ENCODE data around the gene MVB12B. TPM values are rescaled to one million over a fixed set of nuclear protein-coding genes. Genes with fewer than 3 reads are reported as not detected.

MVB12B gene
- total RNA-seq, 1 experiment from 2014 or later = 5.8 TPM

DNA sequence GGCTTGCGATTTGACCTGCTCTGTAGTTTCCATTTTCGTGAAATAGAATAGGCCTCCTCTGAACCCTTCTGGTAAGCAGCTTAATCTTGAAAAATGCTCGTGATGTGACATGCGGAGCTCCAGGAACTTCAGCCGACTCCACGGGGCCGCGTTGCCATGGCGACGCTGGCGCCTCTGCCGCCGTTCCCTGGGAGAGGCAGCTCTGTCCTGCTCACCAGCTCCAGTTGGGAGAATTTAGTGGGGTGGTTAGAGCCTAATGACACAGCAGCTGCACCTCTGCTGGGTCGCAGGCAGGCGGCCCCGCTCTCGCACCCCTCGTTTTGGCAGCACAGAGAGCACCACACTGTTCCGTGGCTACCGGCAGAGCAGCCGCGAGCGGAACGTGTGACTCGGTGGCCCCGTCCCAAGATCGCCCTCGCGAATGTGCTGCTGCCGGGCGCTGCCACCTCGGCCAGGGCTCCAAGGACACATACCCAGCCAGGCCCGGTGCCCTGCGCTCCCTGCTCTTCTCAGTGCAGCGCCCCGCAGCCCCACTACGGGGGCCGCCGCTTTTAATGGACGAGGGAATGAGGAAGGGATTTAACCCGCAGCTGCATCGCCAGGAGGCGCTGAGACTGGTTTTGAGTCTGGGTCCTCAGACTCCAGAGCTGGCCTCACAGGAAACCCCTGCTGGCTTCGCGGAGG lies 155.9 kb downstream of the MVB12B start:
- no CpG with 5 or more reads among the region's 45 CpGs for WGBS (ENCODE audit: extremely low coverage, insufficient read length, low lambda C conversion rate)
- no peaks in the 10 kb centered on the region; a peak in 1 of 7 replicates for H3K36me3 Mint-ChIP-seq (ENCODE audit: insufficient read depth in 1 of 3, low read depth in 3 of 3)
- TF ChIP-seq, protein P1, sequence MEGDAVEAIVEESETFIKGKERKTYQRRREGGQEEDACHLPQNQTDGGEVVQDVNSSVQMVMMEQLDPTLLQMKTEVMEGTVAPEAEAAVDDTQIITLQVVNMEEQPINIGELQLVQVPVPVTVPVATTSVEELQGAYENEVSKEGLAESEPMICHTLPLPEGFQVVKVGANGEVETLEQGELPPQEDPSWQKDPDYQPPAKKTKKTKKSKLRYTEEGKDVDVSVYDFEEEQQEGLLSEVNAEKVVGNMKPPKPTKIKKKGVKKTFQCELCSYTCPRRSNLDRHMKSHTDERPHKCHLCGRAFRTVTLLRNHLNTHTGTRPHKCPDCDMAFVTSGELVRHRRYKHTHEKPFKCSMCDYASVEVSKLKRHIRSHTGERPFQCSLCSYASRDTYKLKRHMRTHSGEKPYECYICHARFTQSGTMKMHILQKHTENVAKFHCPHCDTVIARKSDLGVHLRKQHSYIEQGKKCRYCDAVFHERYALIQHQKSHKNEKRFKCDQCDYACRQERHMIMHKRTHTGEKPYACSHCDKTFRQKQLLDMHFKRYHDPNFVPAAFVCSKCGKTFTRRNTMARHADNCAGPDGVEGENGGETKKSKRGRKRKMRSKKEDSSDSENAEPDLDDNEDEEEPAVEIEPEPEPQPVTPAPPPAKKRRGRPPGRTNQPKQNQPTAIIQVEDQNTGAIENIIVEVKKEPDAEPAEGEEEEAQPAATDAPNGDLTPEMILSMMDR (conservative IDR thresholded peaks at IDR 0.05) = peak; percentile 56
- Histone ChIP-seq H3K23ac (ENCODE audit: insufficient read length, low read depth, low read length) (no peak overlapping the region), H2AFZ (ENCODE audit: low read length) (no peak overlapping the region), H3K79me2 (ENCODE audit: insufficient read depth, low read length) (no peaks in the 10 kb centered on the region), H4K5ac (ENCODE audit: insufficient read length, low read depth, low read length) (no peak overlapping the region), H3K14ac (ENCODE audit: insufficient read depth, low read length) (no peak overlapping the region), H2BK15ac (ENCODE audit: low read depth, low read length) (no peak overlapping the region), H2BK5ac (ENCODE audit: insufficient read length, low read length) (no peak overlapping the region), H2AK5ac (ENCODE audit: insufficient read length, low read length) (no peak overlapping the region), H3K4me1 (ENCODE audit: insufficient read depth, low read length) (no peaks in the 10 kb centered on the region), H3K27me3 (ENCODE audit: insufficient read depth, low read length) (no peaks in the 10 kb centered on the region), H3K23me2 (ENCODE audit: insufficient read length, low read depth, low read length, poor library complexity, severe bottlenecking) (no peaks in the 10 kb centered on the region), H4K8ac (replicated peaks; ENCODE audit: insufficient read length, low read depth, low read length) (no peak overlapping the region), H3T11ph (ENCODE audit: low read length) (no peak overlapping the region), H3K27ac (ENCODE audit: insufficient read length, low read depth, low read length) (no peak overlapping the region), H2BK120ac (ENCODE audit: low read depth, low read length, poor library complexity, severe bottlenecking) (no peak overlapping the region), H3K79me1 (ENCODE audit: insufficient read depth, low read depth, low read length, poor library complexity, severe bottlenecking) (no peaks in the 10 kb centered on the region), H3K4me2 (ENCODE audit: insufficient read depth, insufficient read length, low read length) (peak overlapping the region; percentile 29), H3K4ac (ENCODE audit: low read depth, low read length) (no peak overlapping the region), H3K9me3 (ENCODE audit: control insufficient read depth, low read depth, low read length) (no peaks in the 10 kb centered on the region), H3K18ac (ENCODE audit: insufficient read length, low read depth, low read length) (no peak overlapping the region), H3K56ac (ENCODE audit: insufficient read length, low read depth, low read length) (no peak overlapping the region), H4K91ac (ENCODE audit: insufficient read length, low read depth, low read length) (no peak overlapping the region), H2BK12ac (ENCODE audit: insufficient read length, low read depth, low read length) (no peak overlapping the region), H2BK20ac (ENCODE audit: low read depth, low read length, poor library complexity, severe bottlenecking) (no peak overlapping the region), H4K20me1 (ENCODE audit: control insufficient read depth, insufficient read depth, insufficient read length) (no peaks in the 10 kb centered on the region), H3K9ac (ENCODE audit: extremely low read depth, insufficient read length, low read length) (no peak overlapping the region)
- peaks cover 6 to 7% of the 10 kb centered on the region in 2 experiments; a peak in 2 of 4 replicates for H3K4me1 Mint-ChIP-seq
- no peaks in the 10 kb centered on the region; a peak in 1 of 5 replicates for H3K9me3 Mint-ChIP-seq
- peak overlapping the region; percentile 48 to 69 for H3K4me3 Mint-ChIP-seq
- peak; percentile 78 for DNase-seq
- H3K27ac Mint-ChIP-seq = no peak overlapping the region
- peaks cover 10% of the 10 kb centered on the region for H3K27me3 Mint-ChIP-seq (ENCODE audit: low read depth)
